Uterus (tissue), 2 donors: ENCODE data around the gene CCDC149.

Experiments
- CTCF ChIP-seq, 4 experiments: fragments of 200-600 bp in 2 of 4; fragments of 450-650 bp in 2 of 4; sonication (generic) in 2 of 4; IDR thresholded peaks; one replicate each; pipeline ENCODE4 v1.5.1; 2016 to 2019; ENCODE audit warnings: antibody characterized with exemption in 4 of 4, mild to moderate bottlenecking in 2 of 4, moderate library complexity in 1 of 4
- POLR2A ChIP-seq, 2 donors: fragments of 450-650 bp; IDR thresholded peaks; one replicate each; pipeline ENCODE4 v1.6.1; 2016; ENCODE audit warnings: antibody characterized with exemption in 2 of 2, mild to moderate bottlenecking in 1 of 2, moderate library complexity in 1 of 2

- TF ChIP-seq POLR2A (IDR thresholded peaks at IDR 0.05) (no peak), CTCF (IDR thresholded peaks at IDR 0.05) (no peak)
Observed at GRCh38 chr4:24824720-24825119, 88.1 kb downstream of the CCDC149 start.
